Measurements from ENCODE around the gene RAB3GAP1. TPM values are rescaled to one million over a fixed set of nuclear protein-coding genes. Genes with fewer than 3 reads are reported as not detected.

Gene RAB3GAP1
- total RNA-seq, 1 experiment from 2014 or later, result 63.4 TPM

- BruUV-seq (replicated peaks), result no TSS peak
- CTCF ChIA-PET, result interaction anchor here (1.5 kb wide), 1 partner anchor 22 kb away, joined by 6 read pairs; no protein-coding TSS in a partner anchor
- intact Hi-C loops (cut with micrococcal nuclease), result no loop called here
Measured at GRCh38 chr2:135093193-135093592, 41.1 kb downstream of the RAB3GAP1 start.

GRCh38 chr2:135093670-135094330, 41.7 kb downstream of the RAB3GAP1 start:
- H3K27me3 Mint-ChIP-seq (ENCODE audit: insufficient read depth, unreplicated experiment), result no peaks in the 10 kb centered on the region
- intact Hi-C loops (cut with micrococcal nuclease), result no loop called here
- H3K4me3 Mint-ChIP-seq (ENCODE audit: unreplicated experiment), result no peak overlapping the region
- peaks cover 13% of the 10 kb centered on the region for H3K4me1 Mint-ChIP-seq (ENCODE audit: insufficient read depth, unreplicated experiment)
- CTCF ChIA-PET, result interaction anchor here (1.0 to 1.5 kb wide), 2 partner anchors 22 to 90 kb away, joined by 3 to 6 read pairs; no protein-coding TSS in a partner anchor
- BruUV-seq (replicated peaks), result no TSS peak
- H3K9me3 Mint-ChIP-seq (ENCODE audit: unreplicated experiment), result no peaks in the 10 kb centered on the region
- peaks cover 32% of the 10 kb centered on the region for H3K36me3 Mint-ChIP-seq (ENCODE audit: insufficient read depth, unreplicated experiment)
- peak overlapping the region; percentile 65 for H3K27ac Mint-ChIP-seq (ENCODE audit: low read depth, unreplicated experiment)
- POLR2A ChIA-PET, result interaction anchor here (0.8 to 1.1 kb wide), 5 partner anchors 16 to 64 kb away, joined by 3 to 4 read pairs (median 4); partner anchors contain the start of gene RAB3GAP1
- no peak for TF ChIP-seq CTCF (IDR thresholded peaks at IDR 0.05; ENCODE audit: unreplicated experiment)
- DNase-seq (ENCODE audit: unreplicated experiment), result no peak

More at GRCh38 chr2:135093193-135093592, 41.1 kb downstream of the RAB3GAP1 start:
- no peak for TF ChIP-seq CTCF (IDR thresholded peaks at IDR 0.05; ENCODE audit: unreplicated experiment)
- no peak for DNase-seq (ENCODE audit: unreplicated experiment)
- H3K9me3 Mint-ChIP-seq (ENCODE audit: unreplicated experiment), result no peaks in the 10 kb centered on the region
- peaks cover 30% of the 10 kb centered on the region for H3K36me3 Mint-ChIP-seq (ENCODE audit: insufficient read depth, unreplicated experiment)
- POLR2A ChIA-PET, result interaction anchor here (0.7 to 1.1 kb wide), 6 partner anchors 15 to 65 kb away, joined by 3 to 4 read pairs (median 4); partner anchors contain the start of gene RAB3GAP1
- H3K4me3 Mint-ChIP-seq (ENCODE audit: unreplicated experiment), result no peak overlapping the region
- no peaks in the 10 kb centered on the region for H3K27me3 Mint-ChIP-seq (ENCODE audit: insufficient read depth, unreplicated experiment)
- H3K4me1 Mint-ChIP-seq (ENCODE audit: insufficient read depth, unreplicated experiment), result peaks cover 13% of the 10 kb centered on the region
- H3K27ac Mint-ChIP-seq (ENCODE audit: low read depth, unreplicated experiment), result peak overlapping the region; percentile 65

GRCh38 chr2:135094508-135094907, 42.4 kb downstream of the RAB3GAP1 start:
- Mint-ChIP-seq H3K27me3 (ENCODE audit: insufficient read depth, unreplicated experiment) (no peaks in the 10 kb centered on the region), H3K36me3 (ENCODE audit: insufficient read depth, unreplicated experiment) (peaks cover 39% of the 10 kb centered on the region), H3K4me3 (ENCODE audit: unreplicated experiment) (no peak overlapping the region), H3K9me3 (ENCODE audit: unreplicated experiment) (no peaks in the 10 kb centered on the region), H3K4me1 (ENCODE audit: insufficient read depth, unreplicated experiment) (peaks cover 13% of the 10 kb centered on the region), H3K27ac (ENCODE audit: low read depth, unreplicated experiment) (no peak overlapping the region)
- intact Hi-C loops (cut with micrococcal nuclease), result no loop called here
- POLR2A ChIA-PET, result interaction anchor here (0.8 kb wide), 1 partner anchor 42 kb away, joined by 3 read pairs; the partner anchor contains the start of gene RAB3GAP1
- DNase-seq (ENCODE audit: unreplicated experiment), result no peak
- CTCF ChIA-PET, result interaction anchor here (1.0 kb wide), 1 partner anchor 91 kb away, joined by 3 read pairs; no protein-coding TSS in a partner anchor
- no TSS peak for BruUV-seq (replicated peaks)
- TF ChIP-seq CTCF (IDR thresholded peaks at IDR 0.05; ENCODE audit: unreplicated experiment), result no peak

GRCh38 chr2:135095591-135095990, 43.5 kb downstream of the RAB3GAP1 start:
- peaks cover 39% of the 10 kb centered on the region for H3K36me3 Mint-ChIP-seq (ENCODE audit: insufficient read depth, unreplicated experiment)
- no peak overlapping the region for H3K4me3 Mint-ChIP-seq (ENCODE audit: unreplicated experiment)
- ChIA-PET CTCF (no interaction called here), POLR2A (no interaction called here)
- H3K27ac Mint-ChIP-seq (ENCODE audit: low read depth, unreplicated experiment), result no peak overlapping the region
- H3K27me3 Mint-ChIP-seq (ENCODE audit: insufficient read depth, unreplicated experiment), result no peaks in the 10 kb centered on the region
- peaks cover 13% of the 10 kb centered on the region for H3K4me1 Mint-ChIP-seq (ENCODE audit: insufficient read depth, unreplicated experiment)
- TF ChIP-seq CTCF (IDR thresholded peaks at IDR 0.05; ENCODE audit: unreplicated experiment), result no peak
- DNase-seq (ENCODE audit: unreplicated experiment), result peak; percentile 45
- no TSS peak for BruUV-seq (replicated peaks)
- intact Hi-C loops (cut with micrococcal nuclease), result no loop called here
- no peaks in the 10 kb centered on the region for H3K9me3 Mint-ChIP-seq (ENCODE audit: unreplicated experiment)
